H1 (cell line): ENCODE results near the gene TMEM45A. TPM values are rescaled to one million over a fixed set of nuclear protein-coding genes. Genes with fewer than 3 reads are reported as not detected.

Source experiments
- CTCF ChIA-PET: fragments of 300-600 bp; sonication (Branson Sonifier 250); formaldehyde crosslinking; loops from one replicate; lab custom pipeline; 2021; ENCODE audit not compliant: partially characterized antibody; lab: Charles Lee
- POLR2A ChIA-PET: fragments of 300-600 bp; sonication (Branson Sonifier 250); formaldehyde crosslinking; loops from one replicate; lab custom pipeline; 2021; ENCODE audit warnings: inconsistent platforms; ENCODE audit not compliant: partially characterized antibody; lab: Charles Lee
- DNase-seq, 2 experiments: peaks; one replicate each; pipeline versions ENCODE4 v3.0.0 to v3.0.0-alpha.2; 2010 to 2022; ENCODE audit warnings: low spot score in 2 of 2, low read depth in 1 of 2, mixed read lengths in 1 of 2
- FAIRE-seq: peaks from 2 replicates; lab custom pipeline; 2011; peaks lifted over from hg19 to GRCh38; lab: Jason Lieb, UNC
- H2AFZ ChIP-seq: 2 replicates; pipeline ENCODE4 v1.8.1; 2012; ENCODE audit warnings: low read length, inconsistent platforms
- H2AK5ac ChIP-seq: 2 replicates; pipeline ENCODE4 v1.6.1; 2013; ENCODE audit warnings: low read depth, low read length
- H2BK120ac ChIP-seq: replicated peaks from 2 replicates; pipeline ENCODE3; 2013; ENCODE audit warnings: low read depth, low read length, inconsistent platforms
- H2BK12ac ChIP-seq: 2 replicates; pipeline ENCODE4 v1.6.1; 2013; ENCODE audit warnings: low read depth, low read length
- H2BK15ac ChIP-seq: 2 replicates; pipeline ENCODE4 v1.6.1; 2013; ENCODE audit warnings: low read length
- H2BK20ac ChIP-seq: 2 replicates; pipeline ENCODE4 v1.6.1; 2013; ENCODE audit warnings: low read length
- H2BK5ac ChIP-seq: 2 replicates; pipeline ENCODE4 v1.6.1; 2013; ENCODE audit warnings: low read depth, low read length
- H3K14ac ChIP-seq: 2 replicates; pipeline ENCODE4 v1.6.1; 2013; ENCODE audit warnings: inconsistent platforms; ENCODE audit not compliant: insufficient read length
- H3K18ac ChIP-seq: 2 replicates; pipeline ENCODE4 v1.6.1; 2013; ENCODE audit warnings: low read length; ENCODE audit errors: extremely low read depth
- H3K23ac ChIP-seq: 2 replicates; pipeline ENCODE4 v1.6.1; 2013; ENCODE audit warnings: inconsistent platforms; ENCODE audit not compliant: insufficient read length
- H3K23me2 ChIP-seq: 2 replicates; pipeline ENCODE4 v1.6.1; 2013; ENCODE audit warnings: low read depth, low read length
- H3K27ac ChIP-seq: 2 replicates; pipeline ENCODE4 v1.6.1; 2011; ENCODE audit warnings: low read depth, low read length, inconsistent platforms
- H3K27me3 ChIP-seq, 4 experiments: replicated peaks in 1 of 4; 1 replicate in 1 of 4; 2 replicates in 3 of 4; pipeline versions ENCODE4 v1.6.1 to v1.8.1; 2011 to 2013; ENCODE audit warnings: low read length in 3 of 4, mild to moderate bottlenecking in 3 of 4, inconsistent platforms in 2 of 4, mixed read lengths in 2 of 4, moderate library complexity in 1 of 4; ENCODE audit not compliant: control insufficient read depth in 3 of 4, insufficient read depth in 3 of 4; ENCODE audit errors: extremely low read depth in 1 of 4
- H3K36me3 ChIP-seq, 4 experiments: 2 replicates each; pipeline versions ENCODE4 v1.6.1 to v1.8.1; 2011 to 2013; ENCODE audit warnings: mild to moderate bottlenecking in 4 of 4, low read length in 3 of 4, moderate library complexity in 2 of 4, control low read depth in 1 of 4, inconsistent platforms in 1 of 4; ENCODE audit not compliant: insufficient read depth in 4 of 4, control insufficient read depth in 2 of 4
- H3K4ac ChIP-seq: replicated peaks from 2 replicates; pipeline ENCODE3; 2013; ENCODE audit warnings: low read length, low read depth, mixed read lengths, inconsistent platforms; ENCODE audit not compliant: insufficient read length
- H3K4me1 ChIP-seq, 4 experiments: replicated peaks in 1 of 4; 1 replicate in 1 of 4; 2 replicates in 3 of 4; pipeline versions ENCODE4 v1.6.1 to v1.8.1; 2011 to 2013; ENCODE audit warnings: low read length in 3 of 4, inconsistent platforms in 2 of 4, mixed read lengths in 1 of 4; ENCODE audit not compliant: insufficient read depth in 4 of 4, control insufficient read depth in 3 of 4
- H3K4me2 ChIP-seq, 2 experiments: 2 replicates each; pipeline versions ENCODE4 v1.6.1 to v1.8.1; 2011 to 2013; ENCODE audit warnings: low read depth in 2 of 2, low read length in 2 of 2, control low read depth in 1 of 2, inconsistent platforms in 1 of 2, mild to moderate bottlenecking in 1 of 2; ENCODE audit not compliant: insufficient read depth in 1 of 2
- H3K4me3 ChIP-seq, 4 experiments: fragments of 200-600, 300-600 bp in 1 of 4; sonication (generic), shearing (Covaris generic), sonication (Bioruptor Twin) in 1 of 4; 2 replicates each; pipeline versions ENCODE4 v1.5.1 to v1.8.1; 2011 to 2016; ENCODE audit warnings: low read length in 4 of 4, low read depth in 3 of 4, control low read depth in 2 of 4, inconsistent platforms in 2 of 4, mild to moderate bottlenecking in 2 of 4, mixed read lengths in 1 of 4, moderate library complexity in 1 of 4; ENCODE audit not compliant: insufficient read depth in 2 of 4; ENCODE audit errors: extremely low read depth in 1 of 4
- H3K56ac ChIP-seq: replicated peaks from 2 replicates; pipeline ENCODE3; 2013; ENCODE audit warnings: low read depth, mild to moderate bottlenecking, mixed read lengths, low read length, inconsistent platforms; ENCODE audit not compliant: insufficient read length
- H3K79me1 ChIP-seq: 2 replicates; pipeline ENCODE4 v1.6.1; 2013; ENCODE audit warnings: low read depth, low read length, control low read depth
- H3K79me2 ChIP-seq, 2 experiments: 2 replicates each; pipeline versions ENCODE4 v1.6.1 to v1.8.1; 2012 to 2013; ENCODE audit warnings: low read length in 2 of 2, mild to moderate bottlenecking in 2 of 2, inconsistent platforms in 1 of 2; ENCODE audit not compliant: insufficient read depth in 2 of 2, control insufficient read depth in 1 of 2
- H3K9ac ChIP-seq, 4 experiments: replicated peaks in 1 of 4; 1 replicate in 1 of 4; 2 replicates in 3 of 4; pipeline versions ENCODE4 v1.6.1 to v1.8.1; 2011 to 2013; ENCODE audit warnings: low read depth in 3 of 4, low read length in 3 of 4, control low read depth in 2 of 4, mild to moderate bottlenecking in 2 of 4, moderate library complexity in 2 of 4, inconsistent platforms in 1 of 4; ENCODE audit errors: extremely low read depth in 1 of 4
- H3K9me3 ChIP-seq, 2 experiments: 2 replicates each; pipeline versions ENCODE4 v1.6.1 to v1.8.1; 2012 to 2013; ENCODE audit warnings: mild to moderate bottlenecking in 2 of 2, moderate library complexity in 2 of 2, control low read depth in 1 of 2, inconsistent platforms in 1 of 2, low read depth in 1 of 2, low read length in 1 of 2, mixed read lengths in 1 of 2; ENCODE audit not compliant: insufficient read depth in 2 of 2
- H4K20me1 ChIP-seq, 2 experiments: replicated peaks in 1 of 2; 2 replicates each; pipeline versions ENCODE3 to v1.8.1; 2011 to 2013; ENCODE audit warnings: inconsistent platforms in 2 of 2, low read length in 2 of 2, mild to moderate bottlenecking in 1 of 2; ENCODE audit not compliant: insufficient read depth in 2 of 2, control insufficient read depth in 1 of 2
- H4K5ac ChIP-seq: 2 replicates; pipeline ENCODE4 v1.6.1; 2013; ENCODE audit warnings: low read length, low read depth, mixed read lengths, inconsistent platforms; ENCODE audit not compliant: insufficient read length
- H4K8ac ChIP-seq: 2 replicates; pipeline ENCODE4 v1.8.0; 2013; ENCODE audit warnings: mild to moderate bottlenecking, moderate library complexity, low read length, inconsistent platforms; ENCODE audit not compliant: insufficient read depth; ENCODE audit errors: extremely low read depth
- H4K91ac ChIP-seq: replicated peaks from 2 replicates; pipeline ENCODE3; 2013; ENCODE audit warnings: low read length, mixed read lengths, inconsistent platforms; ENCODE audit not compliant: insufficient read length
- WGBS, 2 experiments: shearing (Covaris generic) in 1 of 2; methylation state at CpG; one replicate each; pipeline versions ENCODE4 v1.1.6 to v1.1.7; 2013 to 2015; ENCODE audit warnings: low lambda C conversion rate in 2 of 2, mixed read lengths in 2 of 2, inconsistent platforms in 1 of 2, low coverage in 1 of 2, missing lambda C conversion rate in 1 of 2; ENCODE audit not compliant: insufficient replicate concordance in 2 of 2, insufficient coverage in 1 of 2, insufficient read length in 1 of 2; ENCODE audit errors: extremely low coverage in 1 of 2, missing lambda C conversion rate in 1 of 2; 5-methylcytosine and 5-hydroxymethylcytosine counted together
- polyA plus RNA-seq, 7 experiments: library from polyadenylated mRNA; depleted of rRNA in 3 of 7; stranded (reverse) in 5 of 7; unstranded in 2 of 7; fragments of >200 nt in 5 of 7; fragments of 200-250 nt in 2 of 7; gene quantifications; 1 replicate in 5 of 7; 2 replicates in 1 of 7; 4 replicates in 1 of 7; pipeline versions ENCODE4 v1.2.1 to v1.2.3, GENCODE V29; 2011 to 2013; ENCODE audit warnings: missing spikeins in 2 of 7, mixed read lengths in 2 of 7
- total RNA-seq: library from RNA; stranded (reverse); fragmentation: NEBNext Ultra II Directional; extraction: Animal tissue kit (Norgen Biotek cat#: 25700); gene quantifications from 2 replicates; pipeline ENCODE4 v1.2.1, GENCODE V29; 2021

Gene TMEM45A
- total and polyA plus RNA-seq, 2 of the 8 experiments (the other 6 are each of a cell fraction or from before 2014, with no cell fraction given): 12.9 to 14.2 TPM

- no peak overlapping the region for H2BK5ac ChIP-seq
- H2AK5ac ChIP-seq: no peak overlapping the region
- H3K4me3 ChIP-seq: no peak overlapping the region
- H2AFZ ChIP-seq: no peak overlapping the region
- no peak overlapping the region for H3K4ac ChIP-seq
- no peak overlapping the region for H2BK12ac ChIP-seq
- H3K18ac ChIP-seq: no peak overlapping the region
- FAIRE-seq: no peak
- ChIA-PET CTCF (no interaction called here), POLR2A (no interaction called here)
- H2BK20ac ChIP-seq: no peak overlapping the region
- no peaks in the 10 kb centered on the region for H3K79me2 ChIP-seq
- no peaks in the 10 kb centered on the region for H3K4me1 ChIP-seq
- H3K9ac ChIP-seq: no peak overlapping the region
- no peaks in the 10 kb centered on the region for H3K79me1 ChIP-seq
- no peak overlapping the region for H3K4me2 ChIP-seq
- no peak overlapping the region for H3K23ac ChIP-seq
- H2BK120ac ChIP-seq: no peak overlapping the region
- no peaks in the 10 kb centered on the region for H3K27me3 ChIP-seq
- no peak for DNase-seq
- H4K5ac ChIP-seq: no peak overlapping the region
- H4K8ac ChIP-seq: no peak overlapping the region
- H3K56ac ChIP-seq: no peak overlapping the region
- WGBS, 2 experiments: 93% methylated on average over 4 of the region's 4 CpGs; no CpG with 5 or more reads in 1 of the 2 experiments
- no peak overlapping the region for H3K14ac ChIP-seq
- no peaks in the 10 kb centered on the region for H4K20me1 ChIP-seq
- H3K9me3 ChIP-seq: no peaks in the 10 kb centered on the region
- no peak overlapping the region for H3K27ac ChIP-seq
- no peak overlapping the region for H4K91ac ChIP-seq
- no peak overlapping the region for H2BK15ac ChIP-seq
- no peaks in the 10 kb centered on the region for H3K36me3 ChIP-seq
- H3K23me2 ChIP-seq: peaks cover 2% of the 10 kb centered on the region; the same call in 1 of the 2 replicates
Observed at GRCh38 chr3:100518983-100519382, 26.6 kb downstream of the TMEM45A start.
